K562 (cell line): ENCODE results near the gene RPS8. TPM values are rescaled to one million over a fixed set of nuclear protein-coding genes. Genes with fewer than 3 reads are reported as not detected.

Experiments
- ATAC-seq: fragments of 200-7000 bp; cut with Tn5 transposase; 3 replicates; pipeline ENCODE4 v1.9.1; 2020; ENCODE audit warnings: moderate library complexity
- BruUV-seq: library from RNA; stranded (reverse); fragments of 400-500 nt; replicated peaks from 2 replicates; lab custom pipeline; 2021; lab: Mats Ljungman, UMichigan
- CTCF ChIA-PET: fragments of 300-600 bp; formaldehyde crosslinking; extraction: SDS; loops from one replicate; lab custom pipeline; 2021; ENCODE audit warnings: low intra/inter-chr PET ratio; lab: Yijun Ruan, JAX
- POLR2A ChIA-PET: fragments of 300-600, 350-650 bp; sonication (Branson Sonifier 250); formaldehyde crosslinking; extraction: SDS; loops from one replicate; lab custom pipeline; 2021; ENCODE audit warnings: antibody characterized with exemption, inconsistent platforms; lab: Yijun Ruan, JAX
- DNase-seq, 4 experiments: peaks; one replicate each; pipeline versions ENCODE4 v3.0.0 to v3.0.0-alpha.2; 2011 to 2018; ENCODE audit warnings: low spot score in 3 of 4, mixed read lengths in 3 of 4; ENCODE audit errors: extremely low read depth in 1 of 4
- FAIRE-seq: peaks from 2 replicates; lab custom pipeline; 2011; peaks lifted over from hg19 to GRCh38; lab: Jason Lieb, UNC
- H2AFZ ChIP-seq: 2 replicates; pipeline ENCODE4 v1.6.0; 2011; ENCODE audit warnings: low read depth, low read length, control low read depth, inconsistent platforms
- H3K27ac ChIP-seq: fragments of 200-600 bp; 3 replicates; pipeline ENCODE4 v1.8.0; 2011; ENCODE audit warnings: low read depth, mild to moderate bottlenecking, control low read depth, inconsistent platforms, low read length, moderate library complexity, mixed read lengths; ENCODE audit errors: extremely low read depth
- H3K27me3 ChIP-seq, 2 experiments: fragments of 300-600 bp in 1 of 2; 2 replicates in 1 of 2; 3 replicates in 1 of 2; pipeline versions ENCODE4 v1.6.0 to v1.8.0; 2011; ENCODE audit warnings: inconsistent platforms in 2 of 2, low read length in 2 of 2, mild to moderate bottlenecking in 1 of 2, mixed read lengths in 1 of 2, moderate library complexity in 1 of 2; ENCODE audit not compliant: control insufficient read depth in 2 of 2, insufficient read depth in 2 of 2
- H3K36me3 ChIP-seq: fragments of 300-600 bp; 3 replicates; pipeline ENCODE4 v1.8.0; 2011; ENCODE audit warnings: mild to moderate bottlenecking, low read length, inconsistent platforms; ENCODE audit not compliant: control insufficient read depth, insufficient read depth
- H3K4me1 ChIP-seq, 2 experiments: fragments of 200-600 bp in 1 of 2; replicated peaks in 1 of 2; 2 replicates in 1 of 2; 3 replicates in 1 of 2; pipeline versions ENCODE4 v1.5.1 to v1.8.0; 2011; ENCODE audit warnings: inconsistent platforms in 2 of 2, low read length in 2 of 2, mild to moderate bottlenecking in 1 of 2, mixed read lengths in 1 of 2, moderate library complexity in 1 of 2; ENCODE audit not compliant: control insufficient read depth in 2 of 2, insufficient read depth in 2 of 2
- H3K4me2 ChIP-seq: 2 replicates; pipeline ENCODE4 v1.6.1; 2011; ENCODE audit warnings: low read length, control low read depth, inconsistent platforms, mixed read lengths; ENCODE audit not compliant: insufficient read depth
- H3K4me3 ChIP-seq: fragments of 200-600 bp; sonication (generic), shearing (Covaris generic); 2 replicates; pipeline ENCODE4 v1.5.1; 2016; ENCODE audit warnings: control low read depth, inconsistent platforms
- H3K79me2 ChIP-seq: fragments of 200-600 bp; 3 replicates; pipeline ENCODE4 v1.8.0; 2011; ENCODE audit warnings: low read length, inconsistent platforms; ENCODE audit not compliant: control insufficient read depth, insufficient read depth
- H3K9ac ChIP-seq, 2 experiments: 2 replicates each; pipeline versions ENCODE4 v1.6.0 to v1.6.1; 2011; ENCODE audit warnings: low read depth in 2 of 2, low read length in 2 of 2, control low read depth in 1 of 2, inconsistent platforms in 1 of 2, mild to moderate bottlenecking in 1 of 2, mixed read lengths in 1 of 2; ENCODE audit not compliant: insufficient read depth in 1 of 2
- H3K9me1 ChIP-seq: one replicate; pipeline ENCODE4 v1.6.0; 2011; ENCODE audit warnings: inconsistent platforms, mild to moderate bottlenecking, low read length, moderate library complexity; ENCODE audit not compliant: control insufficient read depth, insufficient read depth
- H3K9me3 ChIP-seq: replicated peaks from 2 replicates; pipeline ENCODE4 v1.5.1; 2011; ENCODE audit warnings: low read depth, low read length, inconsistent platforms; ENCODE audit not compliant: control insufficient read depth, insufficient read depth
- H4K20me1 ChIP-seq: replicated peaks from 2 replicates; pipeline ENCODE4 v1.6.1; 2011; ENCODE audit warnings: low read length, inconsistent platforms, mixed read lengths; ENCODE audit not compliant: control insufficient read depth, insufficient read depth
- GABPA ChIP-seq: fragments of 200-800 bp; sonication (Bioruptor generic); conservative IDR thresholded peaks from 2 replicates; pipeline ENCODE4 v1.6.1; 2016; ENCODE audit warnings: low read depth, missing genetic modification characterization, missing compliant biosample characterization
- MCM3 ChIP-seq: fragments of 450-650 bp; IDR thresholded peaks from 2 replicates; pipeline ENCODE4 v1.6.1; 2016
- PHF21A ChIP-seq: fragments of 450-650 bp; IDR thresholded peaks from 2 replicates; pipeline ENCODE4 v1.6.1; 2017; ENCODE audit warnings: low read depth, borderline replicate concordance
- PTBP1 ChIP-seq: fragments of 200-400 bp; formaldehyde crosslinking; IDR thresholded peaks from 2 replicates; pipeline ENCODE4 v1.6.1; 2017; ENCODE audit warnings: low read depth, low read length
- RBBP5 ChIP-seq: fragments of 200-600 bp; sonication (generic); IDR thresholded peaks from 2 replicates; pipeline ENCODE4 v1.6.1; 2012; ENCODE audit warnings: borderline replicate concordance, mild to moderate bottlenecking, low read length, control low read depth, inconsistent platforms; ENCODE audit not compliant: insufficient read depth, poor library complexity, severe bottlenecking
- ZNF830 ChIP-seq: fragments of 250-450 bp; sonication (Bioruptor Pico); IDR thresholded peaks from 2 replicates; pipeline ENCODE4 v1.5.0; 2021; ENCODE audit warnings: mild to moderate bottlenecking
- WGBS: fragments of 100-300 bp; shearing (Covaris generic); methylation state at CpG from one replicate; pipeline ENCODE4 v1.1.6; 2016; ENCODE audit warnings: low coverage, mixed read lengths; ENCODE audit not compliant: insufficient coverage; ENCODE audit errors: missing lambda C conversion rate; 5-methylcytosine and 5-hydroxymethylcytosine counted together
- in situ Hi-C: fragments of 300-500 bp; cut with MboI; formaldehyde crosslinking; loops from 4 replicates; pipeline ENCODE4 v1.15.0; 2018; ENCODE audit warnings: inconsistent platforms, mixed read lengths
- intact Hi-C: fragments of 100-400 bp; cut with micrococcal nuclease; formaldehyde crosslinking; loops from 2 replicates; pipeline ENCODE4 v1.14.2; 2022
- polyA plus RNA-seq, 8 experiments: library from polyadenylated mRNA; depleted of rRNA in 4 of 8; stranded (reverse) in 5 of 8; unstranded in 3 of 8; fragments of >200 nt; fragmentation: Nextera tagmentation in 2 of 8; fragmentation: Illumina TruSeq in 1 of 8; extraction: Ambion mirVana in 2 of 8; extraction: Trizol in 1 of 8; gene quantifications; 2 replicates each; pipeline versions ENCODE4 v1.2.1 to v1.2.3, GENCODE V29; 2011 to 2014; ENCODE audit warnings: inconsistent platforms in 1 of 8, missing spikeins in 1 of 8
- total RNA-seq, 7 experiments: library from RNA; depleted of rRNA in 6 of 7; stranded (reverse); fragments of >200 nt in 6 of 7; fragmentation: Illumina TruSeq in 2 of 7; extraction: Trizol in 2 of 7; gene quantifications; 2 replicates each; pipeline versions ENCODE4 v1.2.1 to v1.2.3, GENCODE V29; 2011 to 2021; ENCODE audit warnings: low replicate concordance in 1 of 7
- TF ChIP-seq, protein P1 (sequence below): IDR thresholded peaks from 2 replicates; pipeline ENCODE4 v1.6.1; 2014; ENCODE audit warnings: antibody characterized with exemption
- TF ChIP-seq, protein P2 (sequence below): fragments of 250-450 bp; sonication (Bioruptor Pico); IDR thresholded peaks from 2 replicates; pipeline ENCODE4 v1.8.0; 2021; ENCODE audit warnings: moderate library complexity, mild to moderate bottlenecking, inconsistent platforms
- TF ChIP-seq, protein P3 (sequence below): fragments of 250-450 bp; sonication (Bioruptor Pico); IDR thresholded peaks from 2 replicates; pipeline ENCODE4 v1.8.0; 2021; ENCODE audit warnings: moderate library complexity, mild to moderate bottlenecking, inconsistent platforms
- TF ChIP-seq, protein P4 (sequence below): fragments of 450-650 bp; IDR thresholded peaks from 2 replicates; pipeline ENCODE4 v1.6.1; 2018; ENCODE audit not compliant: partially characterized antibody
- TF ChIP-seq, protein P5 (sequence below), 2 experiments: fragments of 200-800 bp in 1 of 2; sonication (Bioruptor generic) in 1 of 2; sonication (generic) in 1 of 2; formaldehyde crosslinking in 1 of 2; IDR thresholded peaks in 1 of 2; conservative IDR thresholded peaks in 1 of 2; 2 replicates each; pipeline versions ENCODE4 v1.5.0 to v1.6.1; 2016 to 2020; ENCODE audit warnings: missing compliant biosample characterization in 1 of 2, missing genetic modification characterization in 1 of 2, missing genetic modification reagents in 1 of 2

Gene RPS8
- total and polyA plus RNA-seq, 9 of the 15 experiments (the other 6 are each of a cell fraction or from before 2014, with no cell fraction given) = 2,431 to 4,168 (median 3,109) TPM

DNA sequence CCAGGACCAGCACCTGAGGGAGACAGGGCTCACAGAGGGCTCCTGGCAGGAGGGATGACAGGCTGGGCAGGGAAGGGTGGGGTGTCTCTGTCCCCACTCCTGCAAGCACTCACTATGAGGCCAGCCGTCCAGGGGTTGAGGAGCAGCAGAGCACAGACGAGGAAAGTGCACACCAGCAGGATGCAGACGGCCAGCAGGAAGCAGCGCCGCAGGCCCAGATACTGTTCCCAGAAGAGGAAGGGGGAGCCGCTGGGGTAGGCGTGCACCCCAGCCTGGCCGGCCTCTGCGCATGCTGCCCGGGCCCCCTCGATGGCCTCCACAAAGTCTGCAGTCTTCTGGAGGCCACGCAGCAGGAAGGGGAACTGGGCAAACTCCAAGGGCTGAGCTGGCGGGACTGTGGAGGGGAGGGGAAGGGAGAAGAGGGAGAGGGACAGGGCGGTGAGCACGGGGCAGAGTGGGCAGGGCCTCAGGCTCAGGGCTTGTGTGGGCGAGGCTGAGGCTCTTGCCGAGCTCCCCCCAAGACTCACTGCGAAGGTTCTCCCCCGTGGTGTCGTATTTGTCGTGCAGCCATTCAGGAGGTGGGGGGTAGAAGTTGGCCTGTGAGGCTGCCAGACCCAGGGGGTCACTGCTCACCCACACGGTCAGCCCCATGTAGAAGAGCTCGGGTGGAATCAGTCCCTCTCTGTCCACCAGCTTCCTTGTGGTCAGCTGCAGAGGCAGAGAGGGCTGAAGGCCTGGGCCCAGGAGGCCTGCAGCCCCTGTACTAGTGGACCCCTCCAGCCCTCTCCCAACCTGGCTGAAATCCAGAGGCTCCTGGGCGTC is 51.2 kb downstream of the RPS8 start:
- H3K9me1 ChIP-seq = no peaks in the 10 kb centered on the region
- POLR2A ChIA-PET = interaction anchor here (0.6 to 11.1 kb wide), 12 partner anchors 7 to 514 kb away, joined by 3 to 217 read pairs (median 4); partner anchors contain the start of genes BTBD19, MUTYH and TOE1
- peak; percentile 38 to 59 (median 50) for DNase-seq
- 25% methylated on average over 22 of the region's 24 CpGs for WGBS
- BruUV-seq = no TSS peak
- H3K9ac ChIP-seq = peak overlapping the region; percentile 4 to 85; a peak in 3 of 4 replicates
- no peak for FAIRE-seq
- no peaks in the 10 kb centered on the region for H3K36me3 ChIP-seq
- H3K27ac ChIP-seq = no peak overlapping the region
- H3K4me3 ChIP-seq = no peak overlapping the region
- CTCF ChIA-PET = no interaction called here
- in situ Hi-C loops (no loop called here), intact Hi-C loops (no loop called here)
- H3K4me1 ChIP-seq = peaks cover 21 to 64% of the 10 kb centered on the region in 2 experiments
- no peaks in the 10 kb centered on the region for H3K27me3 ChIP-seq
- H3K4me2 ChIP-seq = peak overlapping the region; percentile 0; the same call in 1 of the 2 replicates
- H3K79me2 ChIP-seq = no peaks in the 10 kb centered on the region
- H2AFZ ChIP-seq = peak overlapping the region; percentile 88
- H3K9me3 ChIP-seq = no peaks in the 10 kb centered on the region
- H4K20me1 ChIP-seq = no peaks in the 10 kb centered on the region
- ATAC-seq = peak; percentile 38
- TF ChIP-seq, protein P1, sequence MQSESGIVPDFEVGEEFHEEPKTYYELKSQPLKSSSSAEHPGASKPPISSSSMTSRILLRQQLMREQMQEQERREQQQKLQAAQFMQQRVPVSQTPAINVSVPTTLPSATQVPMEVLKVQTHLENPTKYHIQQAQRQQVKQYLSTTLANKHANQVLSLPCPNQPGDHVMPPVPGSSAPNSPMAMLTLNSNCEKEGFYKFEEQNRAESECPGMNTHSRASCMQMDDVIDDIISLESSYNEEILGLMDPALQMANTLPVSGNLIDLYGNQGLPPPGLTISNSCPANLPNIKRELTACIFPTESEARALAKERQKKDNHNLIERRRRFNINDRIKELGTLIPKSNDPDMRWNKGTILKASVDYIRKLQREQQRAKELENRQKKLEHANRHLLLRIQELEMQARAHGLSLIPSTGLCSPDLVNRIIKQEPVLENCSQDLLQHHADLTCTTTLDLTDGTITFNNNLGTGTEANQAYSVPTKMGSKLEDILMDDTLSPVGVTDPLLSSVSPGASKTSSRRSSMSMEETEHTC = no peak
- TF ChIP-seq, protein P2, sequence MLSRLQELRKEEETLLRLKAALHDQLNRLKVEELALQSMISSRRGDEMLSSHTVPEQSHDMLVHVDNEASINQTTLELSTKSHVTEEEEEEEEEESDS = no peak
- TF ChIP-seq GABPA (tag) = no peak
- no peak for TF ChIP-seq PHF21A
- no peak for TF ChIP-seq ZNF830 (CRISPR knock-in tag)
- TF ChIP-seq, protein P3, sequence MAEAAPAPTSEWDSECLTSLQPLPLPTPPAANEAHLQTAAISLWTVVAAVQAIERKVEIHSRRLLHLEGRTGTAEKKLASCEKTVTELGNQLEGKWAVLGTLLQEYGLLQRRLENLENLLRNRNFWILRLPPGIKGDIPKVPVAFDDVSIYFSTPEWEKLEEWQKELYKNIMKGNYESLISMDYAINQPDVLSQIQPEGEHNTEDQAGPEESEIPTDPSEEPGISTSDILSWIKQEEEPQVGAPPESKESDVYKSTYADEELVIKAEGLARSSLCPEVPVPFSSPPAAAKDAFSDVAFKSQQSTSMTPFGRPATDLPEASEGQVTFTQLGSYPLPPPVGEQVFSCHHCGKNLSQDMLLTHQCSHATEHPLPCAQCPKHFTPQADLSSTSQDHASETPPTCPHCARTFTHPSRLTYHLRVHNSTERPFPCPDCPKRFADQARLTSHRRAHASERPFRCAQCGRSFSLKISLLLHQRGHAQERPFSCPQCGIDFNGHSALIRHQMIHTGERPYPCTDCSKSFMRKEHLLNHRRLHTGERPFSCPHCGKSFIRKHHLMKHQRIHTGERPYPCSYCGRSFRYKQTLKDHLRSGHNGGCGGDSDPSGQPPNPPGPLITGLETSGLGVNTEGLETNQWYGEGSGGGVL (CRISPR knock-in tag) = no peak
- TF ChIP-seq MCM3 = no peak
- TF ChIP-seq, protein P4, sequence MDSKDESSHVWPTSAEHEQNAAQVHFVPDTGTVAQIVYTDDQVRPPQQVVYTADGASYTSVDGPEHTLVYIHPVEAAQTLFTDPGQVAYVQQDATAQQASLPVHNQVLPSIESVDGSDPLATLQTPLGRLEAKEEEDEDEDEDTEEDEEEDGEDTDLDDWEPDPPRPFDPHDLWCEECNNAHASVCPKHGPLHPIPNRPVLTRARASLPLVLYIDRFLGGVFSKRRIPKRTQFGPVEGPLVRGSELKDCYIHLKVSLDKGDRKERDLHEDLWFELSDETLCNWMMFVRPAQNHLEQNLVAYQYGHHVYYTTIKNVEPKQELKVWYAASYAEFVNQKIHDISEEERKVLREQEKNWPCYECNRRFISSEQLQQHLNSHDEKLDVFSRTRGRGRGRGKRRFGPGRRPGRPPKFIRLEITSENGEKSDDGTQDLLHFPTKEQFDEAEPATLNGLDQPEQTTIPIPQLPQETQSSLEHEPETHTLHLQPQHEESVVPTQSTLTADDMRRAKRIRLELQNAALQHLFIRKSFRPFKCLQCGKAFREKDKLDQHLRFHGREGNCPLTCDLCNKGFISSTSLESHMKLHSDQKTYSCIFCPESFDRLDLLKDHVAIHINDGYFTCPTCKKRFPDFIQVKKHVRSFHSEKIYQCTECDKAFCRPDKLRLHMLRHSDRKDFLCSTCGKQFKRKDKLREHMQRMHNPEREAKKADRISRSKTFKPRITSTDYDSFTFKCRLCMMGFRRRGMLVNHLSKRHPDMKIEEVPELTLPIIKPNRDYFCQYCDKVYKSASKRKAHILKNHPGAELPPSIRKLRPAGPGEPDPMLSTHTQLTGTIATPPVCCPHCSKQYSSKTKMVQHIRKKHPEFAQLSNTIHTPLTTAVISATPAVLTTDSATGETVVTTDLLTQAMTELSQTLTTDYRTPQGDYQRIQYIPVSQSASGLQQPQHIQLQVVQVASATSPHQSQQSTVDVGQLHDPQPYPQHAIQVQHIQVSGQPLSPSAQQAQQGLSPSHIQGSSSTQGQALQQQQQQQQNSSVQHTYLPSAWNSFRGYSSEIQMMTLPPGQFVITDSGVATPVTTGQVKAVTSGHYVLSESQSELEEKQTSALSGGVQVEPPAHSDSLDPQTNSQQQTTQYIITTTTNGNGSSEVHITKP = no peak
- no peak for TF ChIP-seq PTBP1
- peak; percentile 23 for TF ChIP-seq RBBP5
- TF ChIP-seq, protein P5, sequence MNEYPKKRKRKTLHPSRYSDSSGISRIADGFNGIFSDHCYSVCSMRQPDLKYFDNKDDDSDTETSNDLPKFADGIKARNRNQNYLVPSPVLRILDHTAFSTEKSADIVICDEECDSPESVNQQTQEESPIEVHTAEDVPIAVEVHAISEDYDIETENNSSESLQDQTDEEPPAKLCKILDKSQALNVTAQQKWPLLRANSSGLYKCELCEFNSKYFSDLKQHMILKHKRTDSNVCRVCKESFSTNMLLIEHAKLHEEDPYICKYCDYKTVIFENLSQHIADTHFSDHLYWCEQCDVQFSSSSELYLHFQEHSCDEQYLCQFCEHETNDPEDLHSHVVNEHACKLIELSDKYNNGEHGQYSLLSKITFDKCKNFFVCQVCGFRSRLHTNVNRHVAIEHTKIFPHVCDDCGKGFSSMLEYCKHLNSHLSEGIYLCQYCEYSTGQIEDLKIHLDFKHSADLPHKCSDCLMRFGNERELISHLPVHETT (CRISPR knock-in tag; conservative IDR thresholded peaks at IDR 0.05 in 1 of 2, IDR thresholded peaks at IDR 0.05 in 1 of 2) = 0 out of 4 replicates have a peak, but pooled peaks of 1 of the 2 experiments have one; percentile 35
